GM12892 (cell line): ENCODE measurements around the gene NKAPL.
A peak's percentile ranks its signal among the peaks of the same experiment; 100 is the strongest.

Experiments
- DNase-seq: peaks from one replicate; pipeline ENCODE4 v3.0.0; 2011; ENCODE audit not compliant: insufficient read length
- FAIRE-seq: peaks from 2 replicates; lab custom pipeline; 2011; peaks lifted over from hg19 to GRCh38; lab: Jason Lieb, UNC
- POLR2A ChIP-seq: IDR thresholded peaks from 2 replicates; pipeline ENCODE4 v1.6.1; 2011; ENCODE audit warnings: low read depth, low read length, control low read depth
- POLR2AphosphoS5 ChIP-seq: IDR thresholded peaks from 2 replicates; pipeline ENCODE4 v1.6.1; 2011; ENCODE audit warnings: low read depth, low read length, control low read depth
- TAF1 ChIP-seq: IDR thresholded peaks from 2 replicates; pipeline ENCODE4 v1.6.1; 2011; ENCODE audit warnings: low read depth, mild to moderate bottlenecking, control low read depth, low read length, borderline replicate concordance

NKAPL gene

GRCh38 chr6:28224131-28225055 lies 34.7 kb upstream of the NKAPL start:
- no peak for DNase-seq
- FAIRE-seq = no peak
- TF ChIP-seq POLR2A (no peak), TAF1 (no peak), POLR2AphosphoS5 (no peak)

- TF ChIP-seq POLR2AphosphoS5 = peak; percentile 91
- TF ChIP-seq TAF1 = peak; percentile 97
- TF ChIP-seq POLR2A = peak; percentile 89
- FAIRE-seq = peak; percentile 92
- peak; percentile 52 for DNase-seq
Observed at GRCh38 chr6:28225056-28225834, 33.9 kb upstream of the NKAPL start, which contains the start of gene ZSCAN9. Gene ZSCAN9 (plus strand): TSS chr6:28225275. CDS start chr6:28227085, 1,810 bp downstream.

- TF ChIP-seq POLR2AphosphoS5 = no peak
- no peak for TF ChIP-seq TAF1
- no peak for TF ChIP-seq POLR2A
- FAIRE-seq (no peak), DNase-seq (no peak)
Observed at GRCh38 chr6:28226460-28226859, 32.6 kb upstream of the NKAPL start.

- TF ChIP-seq POLR2AphosphoS5 (no peak), TAF1 (no peak), POLR2A (no peak)
- no peak for DNase-seq
- no peak for FAIRE-seq
Observed at GRCh38 chr6:28232785-28233184, 26.3 kb upstream of the NKAPL start.

GRCh38 chr6:28235912-28236452 lies 23.1 kb upstream of the NKAPL start:
- TF ChIP-seq TAF1 (no peak), POLR2AphosphoS5 (no peak), POLR2A (no peak)
- no peak for DNase-seq
- no peak for FAIRE-seq

GRCh38 chr6:28239636-28240035 lies 19.5 kb upstream of the NKAPL start:
- DNase-seq = no peak
- FAIRE-seq = no peak
- TF ChIP-seq POLR2A (no peak), POLR2AphosphoS5 (no peak), TAF1 (no peak)

- DNase-seq = no peak
- FAIRE-seq = no peak
- TF ChIP-seq POLR2A = no peak
Observed at GRCh38 chr6:28240471-28240870, 18.6 kb upstream of the NKAPL start.

- TF ChIP-seq POLR2A (no peak), TAF1 (no peak), POLR2AphosphoS5 (no peak)
- no peak for DNase-seq
- FAIRE-seq = no peak
Observed at GRCh38 chr6:28243946-28244345, 15.2 kb upstream of the NKAPL start.

GRCh38 chr6:28245206-28245941 lies 13.7 kb upstream of the NKAPL start:
- TF ChIP-seq POLR2AphosphoS5 (no peak), POLR2A (no peak), TAF1 (no peak)
- DNase-seq = no peak
- peak; percentile 76 for FAIRE-seq

- DNase-seq (no peak), FAIRE-seq (no peak)
- TF ChIP-seq TAF1 = no peak
- no peak for TF ChIP-seq POLR2A
- TF ChIP-seq POLR2AphosphoS5 = no peak
Observed at GRCh38 chr6:28248916-28249315, 10.2 kb upstream of the NKAPL start.

- DNase-seq (no peak), FAIRE-seq (no peak)
- no peak for TF ChIP-seq TAF1
- TF ChIP-seq POLR2AphosphoS5 = no peak
- no peak for TF ChIP-seq POLR2A
Observed at GRCh38 chr6:28250747-28251146, 8.3 kb upstream of the NKAPL start.
